Measurements from ENCODE around the gene HOXD3. TPM values are rescaled to one million over a fixed set of nuclear protein-coding genes. Genes with fewer than 3 reads are reported as not detected.
A peak's percentile ranks its signal among the peaks of the same experiment; 100 is the strongest.

HOXD3 gene
- total and polyA plus RNA-seq, 4 donors: not detected

DNA sequence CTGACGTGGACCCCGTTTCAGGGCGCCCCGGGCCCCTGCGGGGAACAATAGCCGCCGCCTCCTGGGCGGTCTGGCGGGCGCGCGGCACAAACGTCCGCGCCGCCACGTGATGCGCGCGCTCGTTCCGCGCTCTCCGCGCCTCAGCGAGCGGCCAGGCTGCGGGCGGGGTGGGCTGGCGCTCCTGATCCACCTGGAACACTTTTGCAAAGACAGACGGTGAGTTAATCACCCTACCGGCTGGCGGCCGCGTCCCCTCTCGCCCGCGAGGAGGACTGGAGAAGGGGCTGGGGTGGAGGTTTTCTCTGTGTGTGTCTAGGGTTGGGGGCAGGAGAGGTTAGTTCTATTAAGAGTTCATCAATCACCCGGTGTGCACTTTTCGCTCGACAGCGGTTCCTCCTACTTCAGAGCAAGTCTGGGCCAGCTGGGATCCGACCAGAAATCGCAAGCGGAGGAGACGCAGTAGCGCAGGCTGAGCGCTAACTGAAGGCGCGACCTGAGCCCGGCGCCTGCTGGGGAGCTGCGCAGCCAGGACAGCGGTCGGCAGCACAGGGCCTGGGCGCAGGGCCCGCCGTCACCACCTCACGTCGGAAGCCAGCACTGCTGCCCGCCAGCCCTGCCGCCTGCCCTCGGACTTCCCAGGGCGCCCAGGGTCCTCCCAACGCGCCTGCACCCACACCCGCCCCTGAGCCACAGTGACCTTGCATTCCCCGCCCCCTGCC lies 21.1 kb downstream of the HOXD3 start:
- H3K27me3 ChIP-seq (ENCODE audit: control insufficient read depth in 4 of 4, insufficient read depth in 4 of 4, low read length in 3 of 4): peaks cover 8 to 41% (median 22%) of the 10 kb centered on the region in 4 donors
- WGBS: 7% methylated on average over 68 of the region's 68 CpGs
- no peaks in the 10 kb centered on the region for H3K36me3 ChIP-seq (ENCODE audit: control insufficient read depth in 4 of 4, insufficient read depth in 3 of 4, low read depth in 1 of 4, low read length in 3 of 4)
- TF ChIP-seq FOXA1 (IDR thresholded peaks at IDR 0.05): no peak
- TF ChIP-seq YY1 (IDR thresholded peaks at IDR 0.05): no peak
- TF ChIP-seq EGR1 (IDR thresholded peaks at IDR 0.05; ENCODE audit: low read depth in 2 of 2): no peak
- TF ChIP-seq MAX (IDR thresholded peaks at IDR 0.05): no peak
- TF ChIP-seq REST (IDR thresholded peaks at IDR 0.05): no peak
- no peak for TF ChIP-seq ZBTB33 (IDR thresholded peaks at IDR 0.05)
- no peak for TF ChIP-seq RAD21 (IDR thresholded peaks at IDR 0.05)
- DNase-seq (ENCODE audit: low spot score): no peak
- no peak overlapping the region for H3K9ac ChIP-seq (ENCODE audit: low read depth in 1 of 2, low read length in 2 of 2)
- H3K9me3 ChIP-seq (ENCODE audit: control insufficient read depth in 4 of 4, low read length in 3 of 4): no peaks in the 10 kb centered on the region
- peak overlapping the region in 1 of 3 donors; percentile 24 for H3K4me3 ChIP-seq (ENCODE audit: low read depth in 1 of 3, low read length in 3 of 3)
- H3K27ac ChIP-seq (ENCODE audit: low read depth in 1 of 2, low read length in 2 of 2): no peak overlapping the region
- H3K4me1 ChIP-seq (ENCODE audit: control insufficient read depth in 4 of 4, insufficient read depth in 4 of 4, low read length in 3 of 4): peaks cover 0 to 10% (median 4%) of the 10 kb centered on the region in 4 donors

- Histone ChIP-seq H3K36me3 (ENCODE audit: control insufficient read depth in 4 of 4, insufficient read depth in 3 of 4, low read depth in 1 of 4, low read length in 3 of 4) (no peaks in the 10 kb centered on the region), H3K9ac (ENCODE audit: low read depth in 1 of 2, low read length in 2 of 2) (no peak overlapping the region), H3K4me1 (ENCODE audit: control insufficient read depth in 4 of 4, insufficient read depth in 4 of 4, low read length in 3 of 4) (peaks cover 0 to 10% (median 4%) of the 10 kb centered on the region in 4 donors), H3K27me3 (ENCODE audit: control insufficient read depth in 4 of 4, insufficient read depth in 4 of 4, low read length in 3 of 4) (peaks cover 8 to 40% (median 20%) of the 10 kb centered on the region in 4 donors), H3K27ac (ENCODE audit: low read depth in 1 of 2, low read length in 2 of 2) (no peak overlapping the region), H3K9me3 (ENCODE audit: control insufficient read depth in 4 of 4, low read length in 3 of 4) (no peaks in the 10 kb centered on the region), H3K4me3 (ENCODE audit: low read depth in 1 of 3, low read length in 3 of 3) (no peak overlapping the region)
- DNase-seq (ENCODE audit: low spot score): no peak
- TF ChIP-seq FOXA1 (IDR thresholded peaks at IDR 0.05) (no peak), EGR1 (IDR thresholded peaks at IDR 0.05; ENCODE audit: low read depth in 2 of 2) (no peak)
- 17% methylated on average over 7 of the region's 7 CpGs for WGBS
These were observed 21.7 kb downstream of the HOXD3 start for GRCh38 chr2:176178757-176179295.

DNA sequence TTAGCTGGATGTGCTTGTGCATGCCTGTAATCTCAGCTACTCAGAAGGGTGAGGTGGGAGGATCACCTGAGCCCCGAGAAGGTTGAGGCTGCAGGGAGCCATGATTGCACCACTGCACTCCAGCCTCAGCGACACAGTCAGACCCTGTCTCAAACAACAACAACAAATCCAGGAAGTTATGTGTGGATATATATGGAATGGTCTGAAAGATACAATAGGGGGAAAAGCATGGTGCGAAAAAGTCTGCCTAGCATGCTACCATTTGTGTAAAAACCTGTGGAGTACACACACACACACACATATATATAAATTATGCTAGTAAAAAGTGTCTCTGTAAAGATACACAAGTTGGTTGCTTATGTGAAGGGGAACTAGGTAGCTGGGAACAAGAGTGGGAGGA lies 24.4 kb downstream of the HOXD3 start:
- DNase-seq (ENCODE audit: low spot score): no peak
- 74% methylated on average over 3 of the region's 3 CpGs for WGBS
- peaks cover 0 to 8% (median 4%) of the 10 kb centered on the region in 4 donors for H3K4me1 ChIP-seq (ENCODE audit: control insufficient read depth in 4 of 4, insufficient read depth in 4 of 4, low read length in 3 of 4)
- H3K27me3 ChIP-seq (ENCODE audit: control insufficient read depth in 4 of 4, insufficient read depth in 4 of 4, low read length in 3 of 4): peaks cover 7 to 40% (median 11%) of the 10 kb centered on the region in 4 donors
- no peaks in the 10 kb centered on the region for H3K9me3 ChIP-seq (ENCODE audit: control insufficient read depth in 4 of 4, low read length in 3 of 4)
- H3K36me3 ChIP-seq (ENCODE audit: control insufficient read depth in 4 of 4, insufficient read depth in 3 of 4, low read depth in 1 of 4, low read length in 3 of 4): no peaks in the 10 kb centered on the region
- no peak overlapping the region for H3K9ac ChIP-seq (ENCODE audit: low read depth in 1 of 2, low read length in 2 of 2)
- H3K27ac ChIP-seq (ENCODE audit: low read depth in 1 of 2, low read length in 2 of 2): no peak overlapping the region
- TF ChIP-seq MAX (IDR thresholded peaks at IDR 0.05): no peak
- no peak for TF ChIP-seq RXRA (IDR thresholded peaks at IDR 0.05)
- no peak for TF ChIP-seq FOXA2 (IDR thresholded peaks at IDR 0.05)
- no peak for TF ChIP-seq ZBTB33 (IDR thresholded peaks at IDR 0.05)
- no peak for TF ChIP-seq GABPA (IDR thresholded peaks at IDR 0.05 in 1 of 2, conservative IDR thresholded peaks at IDR 0.05 in 1 of 2)
- TF ChIP-seq JUND (IDR thresholded peaks at IDR 0.05): no peak
- TF ChIP-seq EGR1 (IDR thresholded peaks at IDR 0.05; ENCODE audit: low read depth in 2 of 2): no peak
- TF ChIP-seq SP1 (IDR thresholded peaks at IDR 0.05): no peak
- no peak for TF ChIP-seq TAF1 (conservative IDR thresholded peaks at IDR 0.05)
- no peak for TF ChIP-seq HNF4A (conservative IDR thresholded peaks at IDR 0.05)
- TF ChIP-seq FOXA1 (IDR thresholded peaks at IDR 0.05): no peak
- no peak for TF ChIP-seq NR2F2 (IDR thresholded peaks at IDR 0.05)
- TF ChIP-seq HNF4G (IDR thresholded peaks at IDR 0.05): no peak
- no peak overlapping the region for H3K4me3 ChIP-seq (ENCODE audit: low read depth in 1 of 3, low read length in 3 of 3)

Data from liver (tissue), 9 donors.